Activated T-cell treated with anti-CD3 and anti-CD28 coated beads, Interleukin-2, amount 50 U/mL, for 4 hours (primary cell): ENCODE data around the gene XIST. TPM values are rescaled to one million over a fixed set of nuclear protein-coding genes. Genes with fewer than 3 reads are reported as not detected.
"Not testable (repeated sequence)": the region's sequence is repeated elsewhere in the genome, so short reads cannot be mapped to it uniquely, and the experiment has no call there.

Source experiments
- ATAC-seq, 2 donors: fragments of 200-7000 bp; cut with Tn5 transposase; one replicate each; pipeline ENCODE4 v1.10.0; 2021
- DNase-seq: peaks from one replicate; pipeline ENCODE4 v3.0.0-alpha.2; 2020
- H3K27me3 Mint-ChIP-seq: one replicate; pipeline ENCODE4 v1.8.0; 2021; ENCODE audit warnings: low read depth, mixed read lengths
- H3K36me3 Mint-ChIP-seq: one replicate; pipeline ENCODE4 v1.8.0; 2022; ENCODE audit warnings: mixed read lengths; ENCODE audit not compliant: insufficient read depth
- H3K4me1 Mint-ChIP-seq: one replicate; pipeline ENCODE4 v1.8.0; 2021; ENCODE audit warnings: low read depth, mixed read lengths
- H3K4me3 Mint-ChIP-seq: one replicate; pipeline ENCODE4 v1.8.0; 2021; ENCODE audit warnings: mild to moderate bottlenecking, moderate library complexity, mixed read lengths
- H3K9me3 Mint-ChIP-seq: one replicate; pipeline ENCODE4 v1.8.0; 2021; ENCODE audit warnings: mixed read lengths
- total RNA-seq, 3 donors: library from RNA; stranded (reverse); gene quantifications; one replicate each; pipeline ENCODE4 v1.2.1, GENCODE V29; 2021

The XIST gene
- total RNA-seq, 3 donors from 2014 or later, result 0.53 to 131 (median 0.82) TPM

DNA sequence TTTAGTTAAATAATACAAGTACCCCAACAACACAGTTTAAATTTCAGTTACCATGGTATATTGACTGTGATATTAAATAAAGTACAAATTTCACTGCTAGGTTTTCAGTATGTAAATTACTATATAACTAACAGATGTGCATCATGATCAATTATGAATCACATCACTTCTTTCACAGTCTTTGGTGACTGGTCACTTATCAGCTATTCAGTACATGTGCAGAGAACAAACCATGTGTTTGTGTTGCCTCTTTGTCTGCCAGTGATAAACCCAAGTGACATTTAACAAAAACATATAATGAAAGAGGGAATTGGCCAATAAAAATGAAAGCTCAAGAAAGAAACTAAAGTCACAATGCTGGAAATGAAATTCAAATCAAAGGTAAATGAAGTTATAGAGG lies 40.3 kb downstream of the XIST start:
- Mint-ChIP-seq H3K27me3 (no peaks in the 10 kb centered on the region), H3K9me3 (no peaks in the 10 kb centered on the region), H3K36me3 (no peaks in the 10 kb centered on the region), H3K4me1 (no peaks in the 10 kb centered on the region), H3K4me3 (no peak overlapping the region)
- ATAC-seq (no peak), DNase-seq (no peak)

DNA sequence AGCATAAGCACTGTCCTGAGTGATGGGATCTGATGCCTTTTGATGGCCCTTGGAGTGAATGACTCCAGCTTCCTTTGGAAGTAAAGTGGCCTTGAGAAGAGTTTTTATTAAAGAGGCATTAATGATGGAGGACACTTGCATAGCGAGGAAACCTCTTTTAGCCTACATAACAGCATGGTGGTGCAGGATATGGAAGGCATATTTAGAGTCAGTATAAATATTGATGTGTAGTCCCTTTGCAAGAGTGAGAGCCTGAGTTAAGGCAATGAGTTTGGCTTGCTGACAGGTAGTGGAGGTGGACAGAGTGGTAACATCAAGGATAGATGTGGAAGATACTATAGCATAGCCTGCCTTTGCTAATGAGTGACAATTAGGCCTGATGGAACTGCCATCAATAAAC lies 48.4 kb downstream of the XIST start:
- ATAC-seq, H3K9me3 Mint-ChIP-seq, H3K4me3 Mint-ChIP-seq, DNase-seq, H3K36me3 Mint-ChIP-seq, H3K4me1 Mint-ChIP-seq, H3K27me3 Mint-ChIP-seq: not testable (repeated sequence)

DNA sequence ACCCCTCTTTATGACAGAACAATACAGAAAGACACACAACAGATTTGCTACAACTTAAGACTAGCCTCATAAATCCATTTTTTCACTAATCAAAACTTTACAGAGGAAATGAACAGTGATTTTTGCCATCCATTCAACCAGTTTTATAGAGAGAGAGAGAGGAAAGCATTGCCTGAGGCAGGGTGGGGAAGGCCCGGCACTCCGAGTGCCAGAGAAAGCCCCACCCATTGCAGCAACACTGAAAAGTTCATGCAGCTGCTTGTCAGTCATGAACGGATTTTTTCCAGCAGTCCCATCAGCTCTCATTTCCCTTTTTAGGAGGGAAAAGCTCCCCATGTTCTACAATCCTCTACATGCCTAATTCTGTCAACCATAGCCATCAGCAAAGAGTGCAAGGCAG lies 52.6 kb downstream of the XIST start:
- Mint-ChIP-seq H3K9me3 (peaks cover 4% of the 10 kb centered on the region), H3K36me3 (no peaks in the 10 kb centered on the region), H3K27me3 (no peaks in the 10 kb centered on the region), H3K4me1 (no peaks in the 10 kb centered on the region), H3K4me3 (no peak overlapping the region)
- ATAC-seq, result no peak
- no peak for DNase-seq

DNA sequence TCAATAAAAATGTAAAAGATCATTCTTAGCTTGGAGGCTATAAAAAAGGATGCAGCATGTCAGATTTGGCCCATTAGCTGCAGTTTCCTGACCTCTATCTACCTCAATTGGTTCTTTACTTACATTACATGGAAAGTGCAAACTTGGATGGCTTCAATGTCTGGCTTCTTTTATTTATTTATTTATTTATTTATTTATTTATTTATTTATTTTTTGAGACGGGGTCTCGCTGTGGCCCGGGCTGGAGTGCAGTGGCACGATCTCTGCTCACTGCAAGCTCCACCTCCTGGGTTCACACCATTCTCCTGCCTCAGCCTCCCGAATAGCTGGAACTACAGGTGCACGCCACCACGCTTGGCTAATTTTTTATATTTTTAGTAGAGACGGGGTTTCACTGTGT lies 60.0 kb downstream of the XIST start:
- not testable (repeated sequence) for H3K27me3 Mint-ChIP-seq, H3K36me3 Mint-ChIP-seq, H3K4me3 Mint-ChIP-seq, H3K9me3 Mint-ChIP-seq, DNase-seq, ATAC-seq, H3K4me1 Mint-ChIP-seq

DNA sequence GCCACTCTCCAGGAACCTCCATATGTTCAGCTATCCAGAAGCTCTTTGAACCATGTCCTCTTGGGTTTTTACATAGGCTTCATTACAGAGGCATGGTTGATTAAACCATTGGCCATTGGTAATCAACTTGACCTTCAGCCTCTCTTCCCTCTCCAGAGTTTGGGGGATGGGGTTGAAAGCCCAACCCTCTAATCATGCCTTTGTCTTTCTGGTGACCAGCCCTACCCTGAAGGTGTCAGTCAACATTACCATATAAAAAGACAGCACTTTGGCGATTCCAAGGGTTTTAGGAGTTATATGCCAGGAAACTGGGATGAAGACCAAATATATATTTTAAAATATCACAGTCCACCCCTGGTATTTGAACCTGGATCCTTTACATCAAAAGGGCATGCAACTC lies 67.0 kb downstream of the XIST start:
- H3K4me1 Mint-ChIP-seq, result no peaks in the 10 kb centered on the region
- no peaks in the 10 kb centered on the region for H3K27me3 Mint-ChIP-seq
- DNase-seq (no peak), ATAC-seq (no peak)
- H3K36me3 Mint-ChIP-seq, result no peaks in the 10 kb centered on the region
- H3K9me3 Mint-ChIP-seq, result peaks cover 7% of the 10 kb centered on the region
- no peak overlapping the region for H3K4me3 Mint-ChIP-seq
